ENCODE results near the gene SLC9A3.

Gene SLC9A3

GRCh38 chr5:473551-474192 lies 50.6 kb downstream of the SLC9A3 start:
- DNase-seq (ENCODE audit: extremely low spot score), result peak; percentile 35
- CTCF ChIA-PET, result interaction anchor here (0.6 kb wide), 1 partner anchor 157 kb away, joined by 3 read pairs; no protein-coding TSS in a partner anchor

GRCh38 chr5:472656-473550 lies 51.3 kb downstream of the SLC9A3 start:
- CTCF ChIA-PET, result interaction anchor here (0.6 kb wide), 1 partner anchor 35 kb away, joined by 3 read pairs; no protein-coding TSS in a partner anchor
- POLR2A ChIA-PET, result interaction anchor here (0.5 to 3.8 kb wide), 14 partner anchors 11 to 162 kb away, joined by 3 to 17 read pairs (median 4); no protein-coding TSS in a partner anchor
- peak; percentile 99 for DNase-seq (ENCODE audit: extremely low spot score)
- TF ChIP-seq FOXA1 (IDR thresholded peaks at IDR 0.05) (no peak), ELF4 (IDR thresholded peaks at IDR 0.05) (no peak), SUZ12 (IDR thresholded peaks at IDR 0.05) (no peak), TARDBP (IDR thresholded peaks at IDR 0.05) (no peak), ARNT (IDR thresholded peaks at IDR 0.05) (peak; percentile 21; the same call in 1 of the 2 replicates), CTBP1 (IDR thresholded peaks at IDR 0.05; ENCODE audit: borderline replicate concordance) (no peak), L3MBTL2 (conservative IDR thresholded peaks at IDR 0.05) (peak; percentile 90), FOXK2 (IDR thresholded peaks at IDR 0.05) (no peak), PKNOX1 (IDR thresholded peaks at IDR 0.05) (no peak), ZNF384 (IDR thresholded peaks at IDR 0.05) (no peak), SP1 (IDR thresholded peaks at IDR 0.05) (no peak), BHLHE40 (IDR thresholded peaks at IDR 0.05; ENCODE audit: borderline replicate concordance) (no peak)

More at GRCh38 chr5:473551-474192, 50.6 kb downstream of the SLC9A3 start:
- POLR2A ChIA-PET, result interaction anchor here (0.5 to 3.8 kb wide), 11 partner anchors 10 to 184 kb away, joined by 3 to 17 read pairs (median 4); no protein-coding TSS in a partner anchor
- TF ChIP-seq NFRKB (IDR thresholded peaks at IDR 0.05) (no peak), FOXA1 (IDR thresholded peaks at IDR 0.05) (no peak), LEF1 (IDR thresholded peaks at IDR 0.05; ENCODE audit: borderline replicate concordance) (no peak), HDGF (IDR thresholded peaks at IDR 0.05; ENCODE audit: borderline replicate concordance) (no peak), BHLHE40 (IDR thresholded peaks at IDR 0.05; ENCODE audit: borderline replicate concordance) (no peak), ARNT (IDR thresholded peaks at IDR 0.05) (no peak), ZNF384 (IDR thresholded peaks at IDR 0.05) (no peak), PKNOX1 (IDR thresholded peaks at IDR 0.05) (no peak), FOXM1 (IDR thresholded peaks at IDR 0.05; ENCODE audit: borderline replicate concordance) (no peak), FOXK2 (IDR thresholded peaks at IDR 0.05) (no peak), SUZ12 (IDR thresholded peaks at IDR 0.05) (no peak), CTBP1 (IDR thresholded peaks at IDR 0.05; ENCODE audit: borderline replicate concordance) (no peak), L3MBTL2 (conservative IDR thresholded peaks at IDR 0.05) (no peak), SP1 (IDR thresholded peaks at IDR 0.05) (no peak), ELF4 (IDR thresholded peaks at IDR 0.05) (no peak), TARDBP (IDR thresholded peaks at IDR 0.05) (no peak)

- CTCF ChIA-PET, result interaction anchor here (0.6 to 1.1 kb wide), 2 partner anchors 26 to 35 kb away, joined by 3 to 8 read pairs; no protein-coding TSS in a partner anchor
- POLR2A ChIA-PET, result interaction anchor here (0.5 to 3.8 kb wide), 15 partner anchors 9 to 201 kb away, joined by 3 to 17 read pairs (median 4); partner anchors contain the start of gene PDCD6
- TF ChIP-seq FOXK2 (IDR thresholded peaks at IDR 0.05), result no peak
- TF ChIP-seq ELF4 (IDR thresholded peaks at IDR 0.05), result no peak
- TF ChIP-seq TARDBP (IDR thresholded peaks at IDR 0.05), result no peak
- no peak for TF ChIP-seq SP1 (IDR thresholded peaks at IDR 0.05)
- TF ChIP-seq HDGF (IDR thresholded peaks at IDR 0.05; ENCODE audit: borderline replicate concordance), result no peak
- TF ChIP-seq LEF1 (IDR thresholded peaks at IDR 0.05; ENCODE audit: borderline replicate concordance), result no peak
- TF ChIP-seq SUZ12 (IDR thresholded peaks at IDR 0.05), result no peak
- TF ChIP-seq PKNOX1 (IDR thresholded peaks at IDR 0.05), result no peak
- no peak for TF ChIP-seq ARNT (IDR thresholded peaks at IDR 0.05)
- no peak for TF ChIP-seq FOXM1 (IDR thresholded peaks at IDR 0.05; ENCODE audit: borderline replicate concordance)
- no peak for TF ChIP-seq NFRKB (IDR thresholded peaks at IDR 0.05)
- no peak for TF ChIP-seq ZNF384 (IDR thresholded peaks at IDR 0.05)
- no peak for TF ChIP-seq FOXA1 (IDR thresholded peaks at IDR 0.05)
- TF ChIP-seq L3MBTL2 (conservative IDR thresholded peaks at IDR 0.05), result no peak
- TF ChIP-seq CTBP1 (IDR thresholded peaks at IDR 0.05; ENCODE audit: borderline replicate concordance), result no peak
- no peak for TF ChIP-seq BHLHE40 (IDR thresholded peaks at IDR 0.05; ENCODE audit: borderline replicate concordance)
- no peak for DNase-seq (ENCODE audit: extremely low spot score)
Observed at GRCh38 chr5:472076-472655, 52.1 kb downstream of the SLC9A3 start.

- CTCF ChIA-PET, result interaction anchor here (1.1 kb wide), 1 partner anchor 25 kb away, joined by 8 read pairs; no protein-coding TSS in a partner anchor
- POLR2A ChIA-PET, result interaction anchor here (0.6 to 3.8 kb wide), 14 partner anchors 10 to 201 kb away, joined by 3 to 17 read pairs (median 4); partner anchors contain the start of gene PDCD6
- no peak for DNase-seq (ENCODE audit: extremely low spot score)
- TF ChIP-seq ZNF384 (IDR thresholded peaks at IDR 0.05) (no peak), CTBP1 (IDR thresholded peaks at IDR 0.05; ENCODE audit: borderline replicate concordance) (no peak), ELF4 (IDR thresholded peaks at IDR 0.05) (no peak), PKNOX1 (IDR thresholded peaks at IDR 0.05) (no peak), SUZ12 (IDR thresholded peaks at IDR 0.05) (no peak), FOXK2 (IDR thresholded peaks at IDR 0.05) (no peak), NFRKB (IDR thresholded peaks at IDR 0.05) (no peak), L3MBTL2 (conservative IDR thresholded peaks at IDR 0.05) (no peak), FOXA1 (IDR thresholded peaks at IDR 0.05) (no peak), ARNT (IDR thresholded peaks at IDR 0.05) (no peak), LEF1 (IDR thresholded peaks at IDR 0.05; ENCODE audit: borderline replicate concordance) (no peak), BHLHE40 (IDR thresholded peaks at IDR 0.05; ENCODE audit: borderline replicate concordance) (no peak), SP1 (IDR thresholded peaks at IDR 0.05) (no peak)
Observed at GRCh38 chr5:471750-472058, 52.5 kb downstream of the SLC9A3 start.
